T-helper 2 cell treated with Interferon-gamma antibody and Interleukin-4, amounts not matched to agents 5 μg/mL and 100 μg/mL, for 36 hours (primary cell): Measurements from ENCODE around the gene SIRPA.

ENCODE experiments used
- DNase-seq: peaks from one replicate; pipeline ENCODE4 v3.0.0; 2021; ENCODE audit warnings: low spot score
- H3K27ac Mint-ChIP-seq: one replicate; pipeline ENCODE4 v1.8.0; 2021; ENCODE audit warnings: mild to moderate bottlenecking, mixed read lengths
- H3K27me3 Mint-ChIP-seq: one replicate; pipeline ENCODE4 v1.8.0; 2021; ENCODE audit warnings: low read depth, mixed read lengths
- H3K36me3 Mint-ChIP-seq: one replicate; pipeline ENCODE4 v1.8.0; 2021; ENCODE audit warnings: low read depth, mixed read lengths
- H3K4me1 Mint-ChIP-seq: one replicate; pipeline ENCODE4 v1.8.0; 2021; ENCODE audit warnings: low read depth, mixed read lengths
- H3K4me3 Mint-ChIP-seq: one replicate; pipeline ENCODE4 v1.8.0; 2022; ENCODE audit warnings: mild to moderate bottlenecking, moderate library complexity, mixed read lengths
- H3K9me3 Mint-ChIP-seq: one replicate; pipeline ENCODE4 v1.8.0; 2021; ENCODE audit warnings: mixed read lengths

SIRPA gene

DNA sequence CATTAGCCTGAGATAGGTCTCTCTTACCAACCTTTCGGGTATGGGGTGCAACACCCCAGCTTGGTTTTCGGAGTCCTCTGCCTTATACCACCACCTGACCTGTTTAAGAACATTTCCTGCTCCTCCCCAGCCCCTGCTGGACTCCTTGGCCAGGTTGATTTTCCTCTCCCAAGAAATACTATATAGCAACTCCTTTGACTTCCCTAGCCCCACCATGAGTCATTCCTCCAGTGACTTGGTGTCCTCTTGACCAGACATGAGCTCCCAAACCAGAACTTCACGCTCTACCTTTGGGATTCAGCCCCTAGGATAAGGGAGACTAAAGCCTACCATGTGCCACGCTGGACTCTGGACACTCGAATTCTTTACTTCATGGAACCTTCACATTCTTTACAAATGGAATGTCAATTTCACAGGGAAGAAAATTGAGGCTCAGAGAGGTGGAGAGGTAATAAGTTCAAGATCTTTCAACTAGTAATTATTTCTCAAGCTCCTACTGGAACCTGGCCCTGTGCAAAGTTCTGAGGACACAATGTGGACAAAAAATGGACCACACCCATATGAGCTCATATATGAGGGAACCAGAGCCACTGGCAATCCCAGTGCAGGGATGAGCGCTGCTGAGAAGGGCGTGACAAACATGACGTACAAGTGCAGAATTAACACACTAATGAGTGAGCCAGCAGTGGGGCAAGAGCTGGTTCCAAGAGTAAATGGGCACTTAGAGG lies 48.2 kb downstream of the SIRPA start:
- Mint-ChIP-seq H3K4me1 (no peaks in the 10 kb centered on the region), H3K4me3 (no peak overlapping the region), H3K27me3 (peaks cover 28% of the 10 kb centered on the region), H3K9me3 (no peaks in the 10 kb centered on the region), H3K36me3 (no peaks in the 10 kb centered on the region), H3K27ac (no peak overlapping the region)
- no peak for DNase-seq

DNA sequence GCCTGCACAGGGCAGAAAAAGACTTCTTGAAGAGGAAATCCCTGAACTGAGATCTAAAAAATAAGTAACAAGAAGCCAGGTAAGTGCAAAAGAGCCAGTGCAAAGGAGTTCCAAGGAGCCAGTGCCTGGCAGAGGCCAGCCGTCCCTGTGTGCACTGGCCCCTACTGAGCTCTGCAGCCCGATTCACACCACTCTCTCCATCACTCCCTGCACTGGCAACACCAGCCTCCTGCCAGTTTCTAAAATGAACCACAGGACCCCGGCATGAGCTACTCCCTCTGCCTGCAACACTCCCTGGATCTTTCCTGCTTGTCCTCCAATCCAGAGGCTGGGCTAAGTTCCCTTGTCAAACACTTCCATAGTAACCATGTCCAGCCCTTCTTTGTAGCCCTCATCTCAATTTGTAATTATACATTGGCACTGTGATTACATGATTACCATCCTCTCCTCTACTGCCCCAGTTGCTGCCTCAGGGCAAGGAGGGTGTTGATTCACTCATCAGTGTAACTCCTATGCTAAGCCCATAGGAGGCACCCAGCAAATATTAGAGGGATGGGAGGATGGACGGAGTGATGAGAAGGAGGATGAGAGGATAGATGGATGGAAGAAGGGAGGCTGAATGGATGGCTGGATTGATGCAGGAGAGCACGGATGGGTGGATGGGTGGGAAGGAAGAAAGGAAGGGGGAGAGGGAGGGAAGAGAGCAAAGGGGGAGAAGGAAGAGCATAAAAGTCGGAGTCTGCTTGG lies 49.3 kb downstream of the SIRPA start:
- H3K4me1 Mint-ChIP-seq = no peaks in the 10 kb centered on the region
- no peak overlapping the region for H3K27ac Mint-ChIP-seq
- DNase-seq = no peak
- H3K9me3 Mint-ChIP-seq = no peaks in the 10 kb centered on the region
- peaks cover 34% of the 10 kb centered on the region for H3K27me3 Mint-ChIP-seq
- no peak overlapping the region for H3K4me3 Mint-ChIP-seq
- H3K36me3 Mint-ChIP-seq = no peaks in the 10 kb centered on the region

DNA sequence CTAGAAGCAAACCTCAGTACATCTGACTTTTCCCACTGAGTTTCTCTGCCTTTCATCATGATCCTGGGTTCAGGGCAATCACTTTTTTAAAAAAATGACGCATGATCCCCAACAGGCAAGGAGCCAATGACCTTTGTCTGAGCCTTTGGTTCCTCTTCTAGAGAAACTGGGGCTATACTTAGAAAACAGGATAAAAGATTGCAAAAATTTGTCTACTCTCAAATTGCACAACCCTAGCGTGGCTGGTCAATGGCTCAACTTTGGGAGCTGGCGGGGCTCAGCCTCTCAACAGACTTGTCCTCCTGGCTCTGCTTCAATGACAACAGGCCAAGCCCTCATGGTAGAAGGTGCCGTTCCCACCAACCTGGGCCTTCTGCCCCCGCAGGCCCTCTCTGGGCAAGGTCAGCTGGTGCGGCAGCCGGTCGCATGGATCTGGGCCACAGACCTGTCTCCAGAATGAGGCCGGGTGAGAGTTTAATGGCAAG lies 50.0 kb downstream of the SIRPA start:
- no peaks in the 10 kb centered on the region for H3K9me3 Mint-ChIP-seq
- H3K27me3 Mint-ChIP-seq = peaks cover 37% of the 10 kb centered on the region
- no peak overlapping the region for H3K27ac Mint-ChIP-seq
- H3K4me1 Mint-ChIP-seq = no peaks in the 10 kb centered on the region
- no peak overlapping the region for H3K4me3 Mint-ChIP-seq
- DNase-seq = no peak
- no peaks in the 10 kb centered on the region for H3K36me3 Mint-ChIP-seq

DNA sequence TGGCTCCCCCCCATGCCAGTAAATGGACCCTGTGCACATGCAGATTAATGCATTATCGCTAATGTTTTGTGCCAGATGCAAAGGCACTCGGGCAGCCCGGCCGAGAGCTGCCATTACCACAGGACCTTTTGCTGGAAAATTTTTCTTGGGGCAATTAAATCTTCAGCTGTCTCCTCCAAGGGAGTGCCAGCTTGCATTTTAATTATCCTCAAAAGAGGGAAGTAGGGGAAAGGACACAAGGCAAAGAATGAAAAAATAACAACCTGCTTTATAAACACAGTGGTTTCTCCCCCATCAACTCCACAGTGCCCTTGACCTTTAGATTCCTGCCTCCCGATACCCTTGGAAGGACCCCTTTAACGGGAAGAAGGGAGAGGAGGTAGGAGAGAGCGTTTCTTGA lies 50.5 kb downstream of the SIRPA start:
- Mint-ChIP-seq H3K36me3 (no peaks in the 10 kb centered on the region), H3K4me3 (no peak overlapping the region), H3K9me3 (no peaks in the 10 kb centered on the region), H3K27ac (no peak overlapping the region), H3K4me1 (no peaks in the 10 kb centered on the region), H3K27me3 (peaks cover 37% of the 10 kb centered on the region)
- DNase-seq = no peak

DNA sequence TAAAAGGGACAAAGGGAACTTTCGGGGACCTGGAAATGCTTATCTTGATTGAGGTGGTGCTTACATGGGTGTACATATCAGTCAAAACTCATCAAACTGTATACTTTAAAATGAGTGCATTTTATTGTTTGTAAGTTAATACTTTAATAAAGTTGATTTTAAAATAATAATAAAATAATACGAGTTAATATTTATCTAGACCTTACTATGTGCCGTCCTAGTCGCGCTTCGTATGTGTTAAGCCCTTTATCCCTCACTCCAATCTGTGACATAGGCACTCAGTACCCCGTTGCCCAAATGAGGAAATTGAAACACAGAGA lies 51.2 kb downstream of the SIRPA start:
- no peak overlapping the region for H3K27ac Mint-ChIP-seq
- H3K27me3 Mint-ChIP-seq = peaks cover 37% of the 10 kb centered on the region
- H3K4me3 Mint-ChIP-seq = no peak overlapping the region
- no peaks in the 10 kb centered on the region for H3K9me3 Mint-ChIP-seq
- H3K4me1 Mint-ChIP-seq = no peaks in the 10 kb centered on the region
- DNase-seq = no peak
- no peaks in the 10 kb centered on the region for H3K36me3 Mint-ChIP-seq

- H3K27ac Mint-ChIP-seq = no peak overlapping the region
- no peak for DNase-seq
- H3K9me3 Mint-ChIP-seq = no peaks in the 10 kb centered on the region
- no peak overlapping the region for H3K4me3 Mint-ChIP-seq
- H3K27me3 Mint-ChIP-seq = peaks cover 37% of the 10 kb centered on the region
- no peaks in the 10 kb centered on the region for H3K36me3 Mint-ChIP-seq
- H3K4me1 Mint-ChIP-seq = no peaks in the 10 kb centered on the region
Observed at GRCh38 chr20:1946762-1947534, 51.7 kb downstream of the SIRPA start.

GRCh38 chr20:1947535-1947846 lies 52.3 kb downstream of the SIRPA start:
- DNase-seq = no peak
- no peak overlapping the region for H3K4me3 Mint-ChIP-seq
- H3K4me1 Mint-ChIP-seq = no peaks in the 10 kb centered on the region
- no peaks in the 10 kb centered on the region for H3K9me3 Mint-ChIP-seq
- no peak overlapping the region for H3K27ac Mint-ChIP-seq
- H3K36me3 Mint-ChIP-seq = no peaks in the 10 kb centered on the region
- peaks cover 37% of the 10 kb centered on the region for H3K27me3 Mint-ChIP-seq

- no peak for DNase-seq
- Mint-ChIP-seq H3K27ac (no peak overlapping the region), H3K27me3 (peaks cover 31% of the 10 kb centered on the region), H3K4me3 (no peak overlapping the region), H3K9me3 (no peaks in the 10 kb centered on the region), H3K36me3 (no peaks in the 10 kb centered on the region), H3K4me1 (no peaks in the 10 kb centered on the region)
Observed at GRCh38 chr20:1949347-1950100, 54.3 kb downstream of the SIRPA start.

DNA sequence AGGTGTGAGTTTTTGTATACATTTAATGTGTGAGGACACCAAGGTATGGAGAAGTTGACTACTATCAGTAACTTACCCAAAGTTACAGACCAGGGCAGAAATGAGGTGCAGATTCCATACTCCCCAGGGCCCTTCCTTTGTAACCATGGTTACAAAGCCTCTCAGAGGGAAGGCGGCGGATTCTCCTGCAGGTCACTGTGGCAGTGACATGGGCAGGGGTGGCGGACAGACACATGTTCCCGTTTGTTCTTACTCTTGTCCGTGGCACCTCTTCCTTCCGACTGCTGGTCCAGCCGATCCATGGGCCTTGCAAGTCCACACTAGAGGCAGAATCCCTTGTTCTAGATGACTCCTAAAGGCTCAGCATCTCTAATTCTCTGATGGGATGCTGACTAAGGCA lies 55.6 kb downstream of the SIRPA start:
- no peak for DNase-seq
- no peaks in the 10 kb centered on the region for H3K9me3 Mint-ChIP-seq
- H3K27ac Mint-ChIP-seq = no peak overlapping the region
- no peak overlapping the region for H3K4me3 Mint-ChIP-seq
- H3K4me1 Mint-ChIP-seq = no peaks in the 10 kb centered on the region
- peaks cover 25% of the 10 kb centered on the region for H3K27me3 Mint-ChIP-seq
- H3K36me3 Mint-ChIP-seq = no peaks in the 10 kb centered on the region

GRCh38 chr20:1951436-1952115 lies 56.4 kb downstream of the SIRPA start:
- Mint-ChIP-seq H3K27ac (no peak overlapping the region), H3K4me1 (no peaks in the 10 kb centered on the region), H3K27me3 (peaks cover 22% of the 10 kb centered on the region), H3K36me3 (no peaks in the 10 kb centered on the region), H3K4me3 (no peak overlapping the region), H3K9me3 (no peaks in the 10 kb centered on the region)
- DNase-seq = no peak

- no peak for DNase-seq
- no peaks in the 10 kb centered on the region for H3K9me3 Mint-ChIP-seq
- H3K27ac Mint-ChIP-seq = no peak overlapping the region
- H3K27me3 Mint-ChIP-seq = peaks cover 12% of the 10 kb centered on the region
- H3K36me3 Mint-ChIP-seq = no peaks in the 10 kb centered on the region
- H3K4me3 Mint-ChIP-seq = no peak overlapping the region
- H3K4me1 Mint-ChIP-seq = no peaks in the 10 kb centered on the region
Observed at GRCh38 chr20:1952737-1953530, 57.7 kb downstream of the SIRPA start.

DNA sequence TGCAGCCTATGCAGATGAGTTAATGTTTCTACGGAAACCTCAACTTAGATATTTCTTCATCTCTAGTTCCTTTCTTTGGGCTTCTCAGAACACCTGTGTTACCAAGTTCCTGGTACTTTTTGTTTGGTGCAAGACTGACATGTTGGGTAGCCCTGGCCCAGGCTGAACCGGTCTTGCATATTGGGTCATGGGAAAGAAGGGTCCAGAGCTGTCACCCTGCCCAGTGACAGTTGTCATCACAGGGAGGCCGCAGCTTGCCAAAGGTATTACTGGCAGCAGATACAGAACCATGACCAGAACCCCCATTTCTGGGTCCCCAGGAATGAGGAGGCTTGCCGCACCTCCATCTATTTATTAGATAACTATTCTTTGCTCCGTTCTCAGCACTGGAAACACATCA lies 58.4 kb downstream of the SIRPA start:
- Mint-ChIP-seq H3K27ac (no peak overlapping the region), H3K27me3 (peaks cover 9% of the 10 kb centered on the region), H3K9me3 (no peaks in the 10 kb centered on the region), H3K36me3 (no peaks in the 10 kb centered on the region), H3K4me1 (no peaks in the 10 kb centered on the region), H3K4me3 (no peak overlapping the region)
- no peak for DNase-seq

GRCh38 chr20:1955217-1955616 lies 60.0 kb downstream of the SIRPA start:
- H3K27me3 Mint-ChIP-seq = peaks cover 7% of the 10 kb centered on the region
- no peaks in the 10 kb centered on the region for H3K36me3 Mint-ChIP-seq
- DNase-seq = no peak
- no peak overlapping the region for H3K27ac Mint-ChIP-seq
- no peak overlapping the region for H3K4me3 Mint-ChIP-seq
- H3K9me3 Mint-ChIP-seq = no peaks in the 10 kb centered on the region
- no peaks in the 10 kb centered on the region for H3K4me1 Mint-ChIP-seq
